ENCODE measurements around the gene ERCC6L.

Gene ERCC6L

GRCh38 chrX:72205706-72206105 is 33.1 kb downstream of the ERCC6L start:
- Histone ChIP-seq H3K23ac (ENCODE audit: low read depth, low read length, poor library complexity) (no peak overlapping the region), H2BK120ac (ENCODE audit: low read depth, low read length) (no peak overlapping the region), H3K36me3 (replicated peaks in 1 of 2; ENCODE audit: control insufficient read depth in 2 of 2, insufficient read depth in 2 of 2, low read length in 2 of 2) (peaks cover 17 to 61% of the 10 kb centered on the region in 2 donors), H3K4ac (ENCODE audit: low read length) (no peak overlapping the region), H3K27ac (replicated peaks; ENCODE audit: low read length) (no peak overlapping the region), H3K79me1 (ENCODE audit: low read depth, low read length) (no peaks in the 10 kb centered on the region), H2BK15ac (ENCODE audit: low read length) (no peak overlapping the region), H4K8ac (ENCODE audit: low read depth, low read length) (no peak overlapping the region), H3K27me3 (ENCODE audit: control insufficient read depth in 3 of 3, insufficient read depth in 3 of 3, low read depth in 1 of 3, low read length in 3 of 3) (no peaks in the 10 kb centered on the region), H2BK12ac (ENCODE audit: low read length) (no peak overlapping the region), H2AK5ac (ENCODE audit: low read depth, low read length) (no peak overlapping the region), H3K9ac (ENCODE audit: low read depth, low read length, poor library complexity) (no peak overlapping the region), H3K18ac (ENCODE audit: low read length) (no peak overlapping the region), H3K4me1 (ENCODE audit: control insufficient read depth in 2 of 2, insufficient read depth in 1 of 2, low read depth in 1 of 2, low read length in 2 of 2) (peaks cover 0 to 5% of the 10 kb centered on the region in 2 donors), H2BK5ac (ENCODE audit: low read length) (no peak overlapping the region), H3K4me3 (ENCODE audit: low read length in 2 of 2) (no peak overlapping the region), H3K9me3 (replicated peaks in 1 of 2; ENCODE audit: control insufficient read depth in 2 of 2, insufficient read depth in 1 of 2, low read depth in 1 of 2, low read length in 2 of 2) (peaks cover 0 to 2% of the 10 kb centered on the region in 2 donors), H3K14ac (ENCODE audit: low read length) (no peak overlapping the region), H3K4me2 (ENCODE audit: insufficient read depth, low read length, poor library complexity, severe bottlenecking) (no peak overlapping the region), H4K91ac (ENCODE audit: low read depth, low read length, poor library complexity) (no peak overlapping the region), H2AFZ (ENCODE audit: low read length) (no peak overlapping the region)
- WGBS, 2 donors (ENCODE audit: extremely low coverage in 2 of 2, insufficient read length in 2 of 2, insufficient replicate concordance in 1 of 2): no CpG with 5 or more reads among the region's 2 CpGs
- DNase-seq (ENCODE audit: low spot score): no peak

GRCh38 chrX:72203421-72203820 is 35.4 kb downstream of the ERCC6L start:
- H3K4me3 ChIP-seq (ENCODE audit: low read length in 2 of 2): no peak overlapping the region
- H3K9me3 ChIP-seq (replicated peaks in 1 of 2; ENCODE audit: control insufficient read depth in 2 of 2, insufficient read depth in 1 of 2, low read depth in 1 of 2, low read length in 2 of 2): peaks cover 0 to 2% of the 10 kb centered on the region in 2 donors
- H3K14ac ChIP-seq (ENCODE audit: low read length): no peak overlapping the region
- no peak overlapping the region for H4K8ac ChIP-seq (ENCODE audit: low read depth, low read length)
- H2BK12ac ChIP-seq (ENCODE audit: low read length): no peak overlapping the region
- WGBS, 2 donors (ENCODE audit: extremely low coverage in 2 of 2, insufficient read length in 2 of 2, insufficient replicate concordance in 1 of 2): no CpG with 5 or more reads among the region's 6 CpGs
- H3K36me3 ChIP-seq (replicated peaks in 1 of 2; ENCODE audit: control insufficient read depth in 2 of 2, insufficient read depth in 2 of 2, low read length in 2 of 2): peaks cover 17 to 75% of the 10 kb centered on the region in 2 donors
- H3K23ac ChIP-seq (ENCODE audit: low read depth, low read length, poor library complexity): no peak overlapping the region
- H3K27me3 ChIP-seq (ENCODE audit: control insufficient read depth in 3 of 3, insufficient read depth in 3 of 3, low read depth in 1 of 3, low read length in 3 of 3): no peaks in the 10 kb centered on the region
- no peak overlapping the region for H4K91ac ChIP-seq (ENCODE audit: low read depth, low read length, poor library complexity)
- no peak overlapping the region for H3K9ac ChIP-seq (ENCODE audit: low read depth, low read length, poor library complexity)
- no peak overlapping the region for H2AK5ac ChIP-seq (ENCODE audit: low read depth, low read length)
- no peak overlapping the region for H3K4ac ChIP-seq (ENCODE audit: low read length)
- H2BK15ac ChIP-seq (ENCODE audit: low read length): no peak overlapping the region
- no peak overlapping the region for H2AFZ ChIP-seq (ENCODE audit: low read length)
- H3K4me2 ChIP-seq (ENCODE audit: insufficient read depth, low read length, poor library complexity, severe bottlenecking): no peak overlapping the region
- no peak overlapping the region for H2BK120ac ChIP-seq (ENCODE audit: low read depth, low read length)
- peaks cover 0 to 5% of the 10 kb centered on the region in 2 donors for H3K4me1 ChIP-seq (ENCODE audit: control insufficient read depth in 2 of 2, insufficient read depth in 1 of 2, low read depth in 1 of 2, low read length in 2 of 2)
- H3K27ac ChIP-seq (replicated peaks; ENCODE audit: low read length): no peak overlapping the region
- no peak overlapping the region for H3K18ac ChIP-seq (ENCODE audit: low read length)
- no peaks in the 10 kb centered on the region for H3K79me1 ChIP-seq (ENCODE audit: low read depth, low read length)
- DNase-seq (ENCODE audit: low spot score): no peak
- no peak overlapping the region for H2BK5ac ChIP-seq (ENCODE audit: low read length)

GRCh38 chrX:72202792-72203401 is 35.9 kb downstream of the ERCC6L start:
- H3K79me1 ChIP-seq (ENCODE audit: low read depth, low read length): no peaks in the 10 kb centered on the region
- H3K9me3 ChIP-seq (replicated peaks in 1 of 2; ENCODE audit: control insufficient read depth in 2 of 2, insufficient read depth in 1 of 2, low read depth in 1 of 2, low read length in 2 of 2): no peaks in the 10 kb centered on the region
- no peak overlapping the region for H2BK15ac ChIP-seq (ENCODE audit: low read length)
- H2BK120ac ChIP-seq (ENCODE audit: low read depth, low read length): no peak overlapping the region
- no peak for DNase-seq (ENCODE audit: low spot score)
- no peak overlapping the region for H3K9ac ChIP-seq (ENCODE audit: low read depth, low read length, poor library complexity)
- H3K4me1 ChIP-seq (ENCODE audit: control insufficient read depth in 2 of 2, insufficient read depth in 1 of 2, low read depth in 1 of 2, low read length in 2 of 2): peaks cover 0 to 5% of the 10 kb centered on the region in 2 donors
- no peak overlapping the region for H3K4me2 ChIP-seq (ENCODE audit: insufficient read depth, low read length, poor library complexity, severe bottlenecking)
- no peak overlapping the region for H3K23ac ChIP-seq (ENCODE audit: low read depth, low read length, poor library complexity)
- H2BK5ac ChIP-seq (ENCODE audit: low read length): no peak overlapping the region
- no peak overlapping the region for H2AFZ ChIP-seq (ENCODE audit: low read length)
- H3K27me3 ChIP-seq (ENCODE audit: control insufficient read depth in 3 of 3, insufficient read depth in 3 of 3, low read depth in 1 of 3, low read length in 3 of 3): no peaks in the 10 kb centered on the region
- no peak overlapping the region for H3K14ac ChIP-seq (ENCODE audit: low read length)
- whole genome bisulfite sequencing, 2 donors (ENCODE audit: extremely low coverage in 2 of 2, insufficient read length in 2 of 2, insufficient replicate concordance in 1 of 2): no CpG with 5 or more reads among the region's 4 CpGs
- no peak overlapping the region for H4K8ac ChIP-seq (ENCODE audit: low read depth, low read length)
- H3K4me3 ChIP-seq (ENCODE audit: low read length in 2 of 2): no peak overlapping the region
- H2AK5ac ChIP-seq (ENCODE audit: low read depth, low read length): no peak overlapping the region
- no peak overlapping the region for H2BK12ac ChIP-seq (ENCODE audit: low read length)
- no peak overlapping the region for H3K4ac ChIP-seq (ENCODE audit: low read length)
- peaks cover 14 to 76% of the 10 kb centered on the region in 2 donors for H3K36me3 ChIP-seq (replicated peaks in 1 of 2; ENCODE audit: control insufficient read depth in 2 of 2, insufficient read depth in 2 of 2, low read length in 2 of 2)
- H3K18ac ChIP-seq (ENCODE audit: low read length): no peak overlapping the region
- no peak overlapping the region for H3K27ac ChIP-seq (replicated peaks; ENCODE audit: low read length)
- H4K91ac ChIP-seq (ENCODE audit: low read depth, low read length, poor library complexity): no peak overlapping the region

- Histone ChIP-seq H3K9me3 (replicated peaks in 1 of 2; ENCODE audit: control insufficient read depth in 2 of 2, insufficient read depth in 1 of 2, low read depth in 1 of 2, low read length in 2 of 2) (no peaks in the 10 kb centered on the region), H3K4me1 (ENCODE audit: control insufficient read depth in 2 of 2, insufficient read depth in 1 of 2, low read depth in 1 of 2, low read length in 2 of 2) (peaks cover 0 to 5% of the 10 kb centered on the region in 2 donors), H2AFZ (ENCODE audit: low read length) (no peak overlapping the region), H4K91ac (ENCODE audit: low read depth, low read length, poor library complexity) (no peak overlapping the region), H2BK15ac (ENCODE audit: low read length) (no peak overlapping the region), H3K79me1 (ENCODE audit: low read depth, low read length) (no peaks in the 10 kb centered on the region), H3K27ac (replicated peaks; ENCODE audit: low read length) (no peak overlapping the region), H3K9ac (ENCODE audit: low read depth, low read length, poor library complexity) (no peak overlapping the region), H2BK12ac (ENCODE audit: low read length) (no peak overlapping the region), H3K36me3 (replicated peaks in 1 of 2; ENCODE audit: control insufficient read depth in 2 of 2, insufficient read depth in 2 of 2, low read length in 2 of 2) (peaks cover 9 to 76% of the 10 kb centered on the region in 2 donors), H3K4me3 (ENCODE audit: low read length in 2 of 2) (no peak overlapping the region), H2AK5ac (ENCODE audit: low read depth, low read length) (no peak overlapping the region), H3K4me2 (ENCODE audit: insufficient read depth, low read length, poor library complexity, severe bottlenecking) (no peak overlapping the region), H3K18ac (ENCODE audit: low read length) (no peak overlapping the region), H3K23ac (ENCODE audit: low read depth, low read length, poor library complexity) (no peak overlapping the region), H3K4ac (ENCODE audit: low read length) (no peak overlapping the region), H4K8ac (ENCODE audit: low read depth, low read length) (no peak overlapping the region), H3K14ac (ENCODE audit: low read length) (no peak overlapping the region), H2BK120ac (ENCODE audit: low read depth, low read length) (no peak overlapping the region), H2BK5ac (ENCODE audit: low read length) (no peak overlapping the region), H3K27me3 (ENCODE audit: control insufficient read depth in 3 of 3, insufficient read depth in 3 of 3, low read depth in 1 of 3, low read length in 3 of 3) (peaks cover 0 to 3% (median 0%) of the 10 kb centered on the region in 3 experiments)
- no peak for DNase-seq (ENCODE audit: low spot score)
- no CpG with 5 or more reads among the region's 7 CpGs for WGBS, 2 donors (ENCODE audit: extremely low coverage in 2 of 2, insufficient read length in 2 of 2, insufficient replicate concordance in 1 of 2)
Observed at GRCh38 chrX:72201836-72202536, 36.8 kb downstream of the ERCC6L start.

Measured in neuronal stem cell (in vitro differentiated cells).